Smooth muscle cell (in vitro differentiated cells): ENCODE data around the gene GALNT17. TPM values are rescaled to one million over a fixed set of nuclear protein-coding genes. Genes with fewer than 3 reads are reported as not detected.

ENCODE experiments used
- DNase-seq: peaks from one replicate; lab custom pipeline; 2025; ENCODE audit not compliant: unreplicated experiment; lab: John Stamatoyannopoulos, UW
- H2AFZ ChIP-seq: fragments of 200-600 bp; sonication (generic); 2 replicates; pipeline ENCODE4 v1.6.0; 2016; ENCODE audit warnings: antibody characterized with exemption, low read depth, mild to moderate bottlenecking
- H3F3A ChIP-seq: fragments of 200-600 bp; sonication (generic); 2 replicates; pipeline ENCODE4 v1.6.0; 2017; ENCODE audit warnings: antibody characterized with exemption, low read depth
- H3K27ac ChIP-seq: fragments of 200-600 bp; sonication (generic); 2 replicates; pipeline ENCODE4 v1.5.1; 2016; ENCODE audit warnings: low read depth, mild to moderate bottlenecking
- H3K27me3 ChIP-seq: fragments of 200-600 bp; sonication (generic); 2 replicates; pipeline ENCODE4 v1.6.1; 2016; ENCODE audit warnings: low read depth, mild to moderate bottlenecking
- H3K36me3 ChIP-seq: fragments of 200-600 bp; sonication (generic); 2 replicates; pipeline ENCODE4 v1.5.1; 2016; ENCODE audit warnings: low read depth
- H3K4me1 ChIP-seq: fragments of 200-600 bp; sonication (generic); 2 replicates; pipeline ENCODE4 v1.5.1; 2016; ENCODE audit warnings: low read depth
- H3K4me2 ChIP-seq: fragments of 200-600 bp; sonication (generic); 2 replicates; pipeline ENCODE4 v1.6.0; 2016; ENCODE audit warnings: mild to moderate bottlenecking
- H3K4me3 ChIP-seq: fragments of 200-600 bp; sonication (generic); 2 replicates; pipeline ENCODE4 v1.5.1; 2016; ENCODE audit warnings: mild to moderate bottlenecking
- H3K79me2 ChIP-seq: fragments of 200-600 bp; sonication (generic); 2 replicates; pipeline ENCODE4 v1.6.0; 2016; ENCODE audit warnings: low read depth, mild to moderate bottlenecking
- H3K9ac ChIP-seq: fragments of 200-600 bp; sonication (generic); 2 replicates; pipeline ENCODE4 v1.6.0; 2016; ENCODE audit warnings: low read depth
- H3K9me3 ChIP-seq: fragments of 200-600 bp; sonication (generic); replicated peaks from 2 replicates; pipeline ENCODE4 v1.5.1; 2016; ENCODE audit warnings: low read depth
- H4K20me1 ChIP-seq: fragments of 200-600 bp; sonication (generic); 2 replicates; pipeline ENCODE4 v1.6.0; 2016; ENCODE audit warnings: low read depth
- CTCF ChIP-seq: fragments of 200-600 bp; sonication (generic); IDR thresholded peaks from 2 replicates; pipeline ENCODE4 v1.5.1; 2017; ENCODE audit warnings: borderline replicate concordance, mild to moderate bottlenecking, antibody characterized with exemption; ENCODE audit not compliant: insufficient read depth, poor library complexity, severe bottlenecking
- WGBS: methylation state at CpG from one replicate; pipeline ENCODE4 v1.1.7; 2016; ENCODE audit warnings: low lambda C conversion rate; 5-methylcytosine and 5-hydroxymethylcytosine counted together
- polyA plus RNA-seq: library from polyadenylated mRNA; unstranded; fragments of >200 nt; fragmentation: Nextera tagmentation; extraction: Ambion mirVana; gene quantifications from 2 replicates; pipeline ENCODE4 v1.2.1, GENCODE V29; 2016
- total RNA-seq: library from RNA; depleted of rRNA; stranded (reverse); fragments of >200 nt; gene quantifications from 2 replicates; pipeline ENCODE4 v1.2.3, GENCODE V29; 2014

The GALNT17 gene
- total and polyA plus RNA-seq, 2 experiments from 2014 or later: 0.38 to 0.45 TPM

GRCh38 chr7:71312755-71313490, 181.0 kb downstream of the GALNT17 start:
- DNase-seq: no peak
- WGBS: 98% methylated on average over 3 of the region's 3 CpGs
- no peak overlapping the region for H3K4me3 ChIP-seq
- H3K4me1 ChIP-seq: peaks cover 17% of the 10 kb centered on the region
- no peak overlapping the region for H2AFZ ChIP-seq
- no peak overlapping the region for H3K4me2 ChIP-seq
- H3K9me3 ChIP-seq: no peaks in the 10 kb centered on the region
- H3K36me3 ChIP-seq: no peaks in the 10 kb centered on the region
- H3K9ac ChIP-seq: no peak overlapping the region
- H3K27me3 ChIP-seq: no peaks in the 10 kb centered on the region
- no peak for TF ChIP-seq CTCF
- H4K20me1 ChIP-seq: no peaks in the 10 kb centered on the region
- H3K79me2 ChIP-seq: no peaks in the 10 kb centered on the region
- H3K27ac ChIP-seq: no peak overlapping the region
- H3F3A ChIP-seq: no peaks in the 10 kb centered on the region

- no peaks in the 10 kb centered on the region for H3K36me3 ChIP-seq
- 49% methylated on average over 3 of the region's 3 CpGs for WGBS
- no peaks in the 10 kb centered on the region for H3K79me2 ChIP-seq
- no peaks in the 10 kb centered on the region for H3K27me3 ChIP-seq
- H3K4me1 ChIP-seq: peaks cover 10% of the 10 kb centered on the region
- H3K9me3 ChIP-seq: no peaks in the 10 kb centered on the region
- H3K4me3 ChIP-seq: no peak overlapping the region
- DNase-seq: no peak
- H3K27ac ChIP-seq: no peak overlapping the region
- H2AFZ ChIP-seq: no peak overlapping the region
- H3K4me2 ChIP-seq: no peak overlapping the region
- no peaks in the 10 kb centered on the region for H4K20me1 ChIP-seq
- H3F3A ChIP-seq: no peaks in the 10 kb centered on the region
- TF ChIP-seq CTCF: no peak
- no peak overlapping the region for H3K9ac ChIP-seq
Observed at GRCh38 chr7:71313553-71313952, 181.6 kb downstream of the GALNT17 start.

GRCh38 chr7:71320916-71321315, 189.0 kb downstream of the GALNT17 start:
- H3F3A ChIP-seq: no peaks in the 10 kb centered on the region
- H2AFZ ChIP-seq: no peak overlapping the region
- H3K4me3 ChIP-seq: no peak overlapping the region
- H3K27me3 ChIP-seq: no peaks in the 10 kb centered on the region
- DNase-seq: no peak
- WGBS: 94% methylated on average over 2 of the region's 2 CpGs
- no peaks in the 10 kb centered on the region for H3K9me3 ChIP-seq
- no peak overlapping the region for H3K27ac ChIP-seq
- no peak for TF ChIP-seq CTCF
- no peaks in the 10 kb centered on the region for H3K36me3 ChIP-seq
- no peaks in the 10 kb centered on the region for H3K79me2 ChIP-seq
- no peak overlapping the region for H3K4me2 ChIP-seq
- peaks cover 8% of the 10 kb centered on the region for H3K4me1 ChIP-seq
- no peaks in the 10 kb centered on the region for H4K20me1 ChIP-seq
- H3K9ac ChIP-seq: no peak overlapping the region

GRCh38 chr7:71322201-71322600, 190.3 kb downstream of the GALNT17 start:
- no peaks in the 10 kb centered on the region for H4K20me1 ChIP-seq
- WGBS: 95% methylated on average over 6 of the region's 6 CpGs
- H2AFZ ChIP-seq: no peak overlapping the region

More at GRCh38 chr7:71322201-71322600, 190.3 kb downstream of the GALNT17 start:
- H3K27me3 ChIP-seq: no peaks in the 10 kb centered on the region
- H3K4me1 ChIP-seq: peaks cover 8% of the 10 kb centered on the region
- no peaks in the 10 kb centered on the region for H3K9me3 ChIP-seq
- no peak overlapping the region for H3K4me3 ChIP-seq
- H3K4me2 ChIP-seq: no peak overlapping the region
- H3F3A ChIP-seq: no peaks in the 10 kb centered on the region
- DNase-seq: no peak
- H3K27ac ChIP-seq: no peak overlapping the region
- no peak for TF ChIP-seq CTCF
- H3K79me2 ChIP-seq: no peaks in the 10 kb centered on the region
- H3K9ac ChIP-seq: no peak overlapping the region
- no peaks in the 10 kb centered on the region for H3K36me3 ChIP-seq
